ENCODE data around the gene USP32.
"Not testable (repeated sequence)": the region's sequence is repeated elsewhere in the genome, so short reads cannot be mapped to it uniquely, and the experiment has no call there.

USP32 gene

DNA sequence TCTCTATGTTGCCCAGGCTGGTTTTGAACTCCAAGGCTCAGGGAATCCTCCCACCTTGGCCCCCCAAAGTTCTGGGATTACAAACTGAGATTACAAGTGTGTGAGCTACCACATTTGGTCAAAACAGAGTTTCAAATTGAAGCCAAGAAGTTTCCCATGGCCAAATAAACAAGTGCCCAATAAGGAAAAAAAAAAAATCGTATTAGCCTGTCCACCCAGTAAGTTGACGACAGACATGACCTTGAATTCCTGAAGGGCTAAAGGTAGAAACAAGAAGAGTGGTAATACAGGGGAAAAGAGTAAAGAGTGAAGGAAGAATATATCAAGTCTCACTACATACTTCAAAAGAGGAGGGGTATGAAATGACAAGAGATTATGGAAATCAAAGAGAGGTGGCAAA, 176.0 kb downstream of the USP32 start:
- not testable (repeated sequence) for H2AFZ ChIP-seq (ENCODE audit: low read depth, low read length); H3K4ac ChIP-seq (ENCODE audit: low read depth in 1 of 2, low read length in 2 of 2); H2AK5ac ChIP-seq (ENCODE audit: low read length, severe bottlenecking); H3K23ac ChIP-seq (ENCODE audit: low read length in 2 of 2); H3K18ac ChIP-seq (ENCODE audit: low read depth in 1 of 2, low read length in 2 of 2); H2BK120ac ChIP-seq (ENCODE audit: low read depth, low read length); H3K36me3 ChIP-seq (ENCODE audit: control insufficient read depth in 1 of 2, insufficient read depth in 2 of 2, low read depth in 1 of 2, low read length in 2 of 2); H3K4me3 ChIP-seq (ENCODE audit: insufficient read depth in 1 of 2, low read depth in 1 of 2, low read length in 2 of 2); H3K27ac ChIP-seq (ENCODE audit: low read length, poor library complexity, severe bottlenecking); H3K9ac ChIP-seq (ENCODE audit: low read length); H2BK12ac ChIP-seq (ENCODE audit: low read length in 2 of 2); H3K27me3 ChIP-seq (ENCODE audit: control insufficient read depth in 1 of 2, insufficient read depth in 1 of 2, low read length in 2 of 2); H3K4me1 ChIP-seq (ENCODE audit: control insufficient read depth, insufficient read depth, low read depth, low read length); H2BK5ac ChIP-seq (ENCODE audit: low read depth, low read length, poor library complexity, severe bottlenecking); H3K4me2 ChIP-seq (ENCODE audit: low read length, poor library complexity, severe bottlenecking); H4K91ac ChIP-seq (ENCODE audit: low read length); H3K14ac ChIP-seq (ENCODE audit: low read length in 2 of 2); H3K79me1 ChIP-seq (replicated peaks; ENCODE audit: low read length, poor library complexity, severe bottlenecking); H4K8ac ChIP-seq (ENCODE audit: low read length); DNase-seq; H3K9me3 ChIP-seq (ENCODE audit: control insufficient read depth, low read length); H2BK15ac ChIP-seq (ENCODE audit: low read depth, poor library complexity, severe bottlenecking)
- WGBS: no CpG with 5 or more reads among the region's 2 CpGs

DNA sequence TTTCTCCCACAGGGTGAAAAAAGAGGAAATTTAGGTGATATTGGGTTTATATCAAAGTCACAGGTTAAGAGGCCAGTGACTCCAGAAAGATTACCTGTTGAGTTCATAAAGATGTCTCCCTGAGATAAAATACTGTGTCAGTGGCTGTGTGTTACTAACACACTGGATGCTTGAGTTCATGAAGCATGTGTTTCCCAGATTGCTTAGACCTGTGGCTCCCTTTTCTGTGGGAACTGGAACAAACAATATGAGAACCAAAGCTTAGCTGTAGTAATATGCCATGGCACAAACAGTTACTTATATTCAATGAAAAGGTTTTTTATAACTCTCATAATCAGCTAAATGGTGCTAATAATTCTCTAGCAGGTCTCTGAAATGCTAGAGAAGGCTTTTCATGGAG, 180.7 kb downstream of the USP32 start:
- H2BK120ac ChIP-seq (ENCODE audit: low read depth, low read length); H3K4me2 ChIP-seq (ENCODE audit: low read length, poor library complexity, severe bottlenecking); H3K27me3 ChIP-seq (ENCODE audit: control insufficient read depth in 1 of 2, insufficient read depth in 1 of 2, low read length in 2 of 2); H3K79me1 ChIP-seq (replicated peaks; ENCODE audit: low read length, poor library complexity, severe bottlenecking); H3K9ac ChIP-seq (ENCODE audit: low read length); H3K14ac ChIP-seq (ENCODE audit: low read length in 2 of 2); H2AFZ ChIP-seq (ENCODE audit: low read depth, low read length); H3K27ac ChIP-seq (ENCODE audit: low read length, poor library complexity, severe bottlenecking); H3K9me3 ChIP-seq (ENCODE audit: control insufficient read depth, low read length); H4K91ac ChIP-seq (ENCODE audit: low read length); DNase-seq; H3K18ac ChIP-seq (ENCODE audit: low read depth in 1 of 2, low read length in 2 of 2); H4K8ac ChIP-seq (ENCODE audit: low read length); H3K23ac ChIP-seq (ENCODE audit: low read length in 2 of 2); H2BK12ac ChIP-seq (ENCODE audit: low read length in 2 of 2); H2BK5ac ChIP-seq (ENCODE audit: low read depth, low read length, poor library complexity, severe bottlenecking); H2AK5ac ChIP-seq (ENCODE audit: low read length, severe bottlenecking); H2BK15ac ChIP-seq (ENCODE audit: low read depth, poor library complexity, severe bottlenecking); H3K4ac ChIP-seq (ENCODE audit: low read depth in 1 of 2, low read length in 2 of 2); H3K4me1 ChIP-seq (ENCODE audit: control insufficient read depth, insufficient read depth, low read depth, low read length); H3K4me3 ChIP-seq (ENCODE audit: insufficient read depth in 1 of 2, low read depth in 1 of 2, low read length in 2 of 2): not testable (repeated sequence)
- peaks cover 0 to 10% of the 10 kb centered on the region in 2 experiments for H3K36me3 ChIP-seq (ENCODE audit: control insufficient read depth in 1 of 2, insufficient read depth in 2 of 2, low read depth in 1 of 2, low read length in 2 of 2)

DNA sequence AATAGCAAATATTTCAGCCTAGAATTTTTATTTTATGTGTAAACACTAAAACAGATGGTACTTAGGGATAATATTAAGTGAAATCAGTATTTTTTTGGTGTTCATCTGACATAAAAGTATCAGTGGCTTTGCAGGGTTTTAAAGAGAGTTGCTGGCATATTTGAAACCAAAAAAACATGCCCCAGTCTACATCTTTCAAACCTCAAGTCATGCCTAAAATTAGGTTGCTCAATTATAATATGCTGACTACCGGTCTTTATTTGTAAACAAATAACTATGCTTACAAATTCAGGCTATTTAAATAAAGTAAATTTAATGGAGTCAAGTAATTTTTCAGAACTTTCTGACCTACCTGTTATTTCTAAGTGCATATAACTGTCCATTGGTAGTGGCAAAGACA, 183.6 kb downstream of the USP32 start:
- not testable (repeated sequence) for H3K9me3 ChIP-seq (ENCODE audit: control insufficient read depth, low read length); H4K8ac ChIP-seq (ENCODE audit: low read length); H3K9ac ChIP-seq (ENCODE audit: low read length); H3K27me3 ChIP-seq (ENCODE audit: control insufficient read depth in 1 of 2, insufficient read depth in 1 of 2, low read length in 2 of 2); H3K79me1 ChIP-seq (replicated peaks; ENCODE audit: low read length, poor library complexity, severe bottlenecking); H3K4me2 ChIP-seq (ENCODE audit: low read length, poor library complexity, severe bottlenecking); H2BK5ac ChIP-seq (ENCODE audit: low read depth, low read length, poor library complexity, severe bottlenecking); H2BK15ac ChIP-seq (ENCODE audit: low read depth, poor library complexity, severe bottlenecking); H3K14ac ChIP-seq (ENCODE audit: low read length in 2 of 2); H3K18ac ChIP-seq (ENCODE audit: low read depth in 1 of 2, low read length in 2 of 2); H3K4ac ChIP-seq (ENCODE audit: low read depth in 1 of 2, low read length in 2 of 2); H2BK12ac ChIP-seq (ENCODE audit: low read length in 2 of 2); H3K23ac ChIP-seq (ENCODE audit: low read length in 2 of 2); H2BK120ac ChIP-seq (ENCODE audit: low read depth, low read length); H3K4me1 ChIP-seq (ENCODE audit: control insufficient read depth, insufficient read depth, low read depth, low read length); H4K91ac ChIP-seq (ENCODE audit: low read length); H3K27ac ChIP-seq (ENCODE audit: low read length, poor library complexity, severe bottlenecking); H2AFZ ChIP-seq (ENCODE audit: low read depth, low read length); H3K4me3 ChIP-seq (ENCODE audit: insufficient read depth in 1 of 2, low read depth in 1 of 2, low read length in 2 of 2); DNase-seq; H2AK5ac ChIP-seq (ENCODE audit: low read length, severe bottlenecking)
- WGBS: no CpG with 5 or more reads among the region's 1 CpG
- peaks cover 6 to 16% of the 10 kb centered on the region in 2 experiments for H3K36me3 ChIP-seq (ENCODE audit: control insufficient read depth in 1 of 2, insufficient read depth in 2 of 2, low read depth in 1 of 2, low read length in 2 of 2)

DNA sequence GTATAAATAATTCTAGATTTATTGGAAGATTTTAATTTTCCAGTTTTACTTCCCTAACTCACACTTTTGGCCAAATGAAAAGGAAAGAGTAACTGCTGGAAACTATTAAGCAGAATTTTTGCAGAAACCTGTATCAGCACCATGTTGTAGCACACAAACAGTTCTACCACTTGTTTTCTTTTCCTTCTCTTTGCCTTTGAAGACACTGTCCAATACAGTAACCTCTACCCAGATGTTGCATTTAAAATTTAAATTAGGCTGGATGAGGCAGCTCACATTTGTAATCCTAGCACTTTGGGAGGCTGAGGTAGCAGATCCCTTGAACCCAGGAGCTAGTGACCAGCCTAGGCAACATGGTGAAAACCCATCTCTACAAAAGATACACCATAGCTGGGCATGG, 186.2 kb downstream of the USP32 start:
- H3K14ac ChIP-seq (ENCODE audit: low read length in 2 of 2); H3K9me3 ChIP-seq (ENCODE audit: control insufficient read depth, low read length); H2BK5ac ChIP-seq (ENCODE audit: low read depth, low read length, poor library complexity, severe bottlenecking): not testable (repeated sequence)

More for the DNA sequence above, 186.2 kb downstream of the USP32 start:
- H3K79me1 ChIP-seq (replicated peaks; ENCODE audit: low read length, poor library complexity, severe bottlenecking); DNase-seq; H3K27ac ChIP-seq (ENCODE audit: low read length, poor library complexity, severe bottlenecking); H2BK15ac ChIP-seq (ENCODE audit: low read depth, poor library complexity, severe bottlenecking); H3K9ac ChIP-seq (ENCODE audit: low read length); H3K4ac ChIP-seq (ENCODE audit: low read depth in 1 of 2, low read length in 2 of 2); H3K23ac ChIP-seq (ENCODE audit: low read length in 2 of 2); H2BK12ac ChIP-seq (ENCODE audit: low read length in 2 of 2); H3K18ac ChIP-seq (ENCODE audit: low read depth in 1 of 2, low read length in 2 of 2); H4K91ac ChIP-seq (ENCODE audit: low read length); H3K4me1 ChIP-seq (ENCODE audit: control insufficient read depth, insufficient read depth, low read depth, low read length); H3K4me2 ChIP-seq (ENCODE audit: low read length, poor library complexity, severe bottlenecking); H2AK5ac ChIP-seq (ENCODE audit: low read length, severe bottlenecking); H3K27me3 ChIP-seq (ENCODE audit: control insufficient read depth in 1 of 2, insufficient read depth in 1 of 2, low read length in 2 of 2); H3K4me3 ChIP-seq (ENCODE audit: insufficient read depth in 1 of 2, low read depth in 1 of 2, low read length in 2 of 2); H4K8ac ChIP-seq (ENCODE audit: low read length); H2BK120ac ChIP-seq (ENCODE audit: low read depth, low read length); H2AFZ ChIP-seq (ENCODE audit: low read depth, low read length): not testable (repeated sequence)
- H3K36me3 ChIP-seq (ENCODE audit: control insufficient read depth in 1 of 2, insufficient read depth in 2 of 2, low read depth in 1 of 2, low read length in 2 of 2): peaks cover 6 to 16% of the 10 kb centered on the region in 2 experiments

Data from mesenchymal stem cell (in vitro differentiated cells and primary cell).